CD4-positive, alpha-beta T cell treated with Interleukin-2 at 100 ng/mL for 4 hours (primary cell): ENCODE measurements around the gene GAMT.

Source experiments
- DNase-seq: peaks from one replicate; pipeline ENCODE4 v3.0.0-alpha.2; 2020; ENCODE audit warnings: low spot score

GAMT gene

GRCh38 chr19:1418496-1418775, 17.1 kb upstream of the GAMT start:
- DNase-seq, result no peak

DNA sequence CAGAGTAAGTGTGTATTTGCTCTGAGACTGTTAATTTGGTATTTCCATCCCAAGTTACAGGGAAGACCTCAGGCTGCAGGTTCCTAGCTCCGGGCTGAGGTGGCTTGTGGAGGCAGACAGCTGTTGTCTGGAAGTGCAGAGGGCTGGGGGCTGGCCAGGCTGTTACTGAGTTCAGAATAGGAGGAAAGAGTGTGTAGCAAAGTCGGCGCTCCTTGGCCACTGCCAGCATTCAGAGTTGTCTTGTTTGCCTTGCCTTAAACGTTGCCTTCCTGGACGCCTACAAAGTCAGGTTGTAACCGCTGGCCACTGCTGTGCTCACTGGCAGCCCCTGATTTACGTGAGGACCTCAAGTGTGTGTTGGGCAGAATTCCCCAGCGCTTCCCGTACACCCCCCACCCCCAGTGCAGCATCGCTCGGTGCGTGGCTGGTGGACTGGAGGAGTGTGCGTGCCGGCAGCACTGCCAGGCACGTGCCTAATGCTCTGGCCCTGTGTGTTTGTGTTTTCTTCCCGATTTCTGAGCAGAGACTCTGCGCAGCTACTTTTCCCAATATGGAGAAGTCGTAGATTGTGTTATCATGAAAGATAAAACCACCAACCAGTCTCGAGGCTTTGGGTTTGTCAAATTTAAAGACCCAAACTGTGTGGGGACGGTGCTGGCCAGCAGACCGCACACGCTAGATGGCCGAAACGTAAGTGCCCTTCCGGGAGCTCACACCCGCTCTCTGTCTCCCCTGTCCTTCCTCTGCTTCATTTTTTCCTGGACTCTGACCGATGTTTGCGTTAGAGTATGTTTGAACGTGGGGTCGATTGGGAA, 16.5 kb upstream of the GAMT start:
- DNase-seq, result no peak

DNA sequence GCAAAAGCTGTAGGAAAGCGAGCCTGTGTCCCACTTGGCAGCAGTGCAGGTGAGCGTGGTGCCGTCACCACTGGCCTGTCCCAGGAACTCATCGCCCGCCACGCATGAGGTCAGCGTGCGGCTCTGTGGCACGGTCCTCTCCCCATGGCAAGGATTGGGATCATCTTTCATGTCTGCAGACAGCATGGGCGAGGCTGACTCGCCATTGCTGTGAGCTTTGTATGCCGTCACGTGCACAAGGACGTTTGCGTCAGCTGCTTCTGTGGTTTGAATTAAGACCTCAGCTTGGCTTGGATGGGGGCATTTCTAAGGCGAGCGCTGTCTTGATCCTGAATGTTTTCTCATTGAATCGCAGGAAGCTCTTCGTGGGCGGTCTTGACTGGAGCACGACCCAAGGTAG, 15.8 kb upstream of the GAMT start:
- no peak for DNase-seq

GRCh38 chr19:1416014-1416841, 14.9 kb upstream of the GAMT start:
- DNase-seq, result no peak

- no peak for DNase-seq
These were observed 11.9 kb upstream of the GAMT start for GRCh38 chr19:1412995-1413800.

GRCh38 chr19:1412323-1412923, 11.1 kb upstream of the GAMT start:
- DNase-seq, result no peak

DNA sequence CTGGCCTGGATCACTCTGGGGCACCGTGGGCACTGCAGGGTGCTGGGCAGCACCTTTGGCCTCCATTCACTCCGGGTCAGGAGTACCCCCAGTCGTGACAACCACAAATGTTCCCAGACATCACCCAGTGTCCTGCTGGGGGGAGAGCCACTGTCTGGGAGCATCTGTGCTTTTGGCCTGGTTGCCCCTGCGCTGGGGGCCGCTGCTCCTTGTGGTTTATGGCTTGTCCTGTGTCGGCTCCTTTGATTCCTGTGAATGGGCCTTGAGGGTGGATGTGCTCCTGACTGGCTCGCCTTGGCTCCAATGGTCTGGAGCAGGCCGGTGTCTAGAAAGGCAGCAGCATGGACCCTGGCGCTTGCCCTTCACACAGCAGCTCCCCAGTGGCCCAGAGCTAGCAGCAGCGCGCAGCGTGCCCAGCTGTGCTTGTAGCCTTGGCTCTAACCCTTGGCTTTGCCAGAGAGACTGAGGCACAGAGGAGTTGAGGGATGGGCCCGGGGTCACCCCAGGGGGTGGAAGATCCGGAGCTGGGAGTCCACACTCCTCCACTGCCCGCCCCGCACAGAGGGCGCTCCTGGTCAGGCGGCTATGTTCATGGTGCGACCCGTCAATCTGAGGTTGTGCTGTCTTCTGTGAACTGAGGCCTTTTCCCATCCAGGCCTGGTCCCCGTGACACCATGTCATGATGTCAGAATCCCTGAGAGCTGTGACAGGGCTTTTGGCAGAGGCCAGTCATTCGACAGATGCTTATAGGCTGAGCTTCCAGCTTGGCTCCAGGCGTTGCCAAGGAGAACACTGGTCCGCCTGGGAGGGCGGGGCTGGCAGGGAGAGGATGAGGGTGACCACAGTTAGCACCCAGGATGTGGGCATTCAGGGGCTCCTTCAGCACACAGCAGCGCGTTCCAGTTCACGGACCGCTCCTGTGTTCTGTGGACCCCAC, 10.2 kb upstream of the GAMT start:
- peak; percentile 22 for DNase-seq

DNA sequence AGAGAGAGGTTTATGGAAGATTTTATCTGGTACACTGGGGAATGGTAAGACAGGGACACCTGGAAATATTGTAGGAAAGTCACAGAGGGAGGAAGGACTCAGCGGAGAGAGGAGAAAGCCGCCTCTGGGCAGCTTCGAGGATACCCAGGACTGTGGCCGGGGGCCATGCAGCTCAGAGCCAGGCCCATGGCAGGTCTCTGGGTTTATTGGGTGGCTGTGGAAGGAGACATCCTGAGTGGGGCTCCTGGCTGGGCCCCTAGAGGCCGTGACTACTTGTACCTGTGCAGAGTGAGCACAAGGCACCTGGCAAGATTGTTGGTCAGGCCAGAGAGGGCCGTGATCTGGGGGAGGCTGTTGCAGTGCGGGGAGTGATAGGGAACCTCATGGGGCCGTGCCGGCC, 9.4 kb upstream of the GAMT start:
- no peak for DNase-seq

- DNase-seq, result no peak
These were observed 8.9 kb upstream of the GAMT start for GRCh38 chr19:1410136-1410786.

- DNase-seq, result no peak
These were observed 8.1 kb upstream of the GAMT start for GRCh38 chr19:1409204-1410005.

- peak; percentile 66 for DNase-seq
These were observed 7.2 kb upstream of the GAMT start for GRCh38 chr19:1408300-1409203.

DNA sequence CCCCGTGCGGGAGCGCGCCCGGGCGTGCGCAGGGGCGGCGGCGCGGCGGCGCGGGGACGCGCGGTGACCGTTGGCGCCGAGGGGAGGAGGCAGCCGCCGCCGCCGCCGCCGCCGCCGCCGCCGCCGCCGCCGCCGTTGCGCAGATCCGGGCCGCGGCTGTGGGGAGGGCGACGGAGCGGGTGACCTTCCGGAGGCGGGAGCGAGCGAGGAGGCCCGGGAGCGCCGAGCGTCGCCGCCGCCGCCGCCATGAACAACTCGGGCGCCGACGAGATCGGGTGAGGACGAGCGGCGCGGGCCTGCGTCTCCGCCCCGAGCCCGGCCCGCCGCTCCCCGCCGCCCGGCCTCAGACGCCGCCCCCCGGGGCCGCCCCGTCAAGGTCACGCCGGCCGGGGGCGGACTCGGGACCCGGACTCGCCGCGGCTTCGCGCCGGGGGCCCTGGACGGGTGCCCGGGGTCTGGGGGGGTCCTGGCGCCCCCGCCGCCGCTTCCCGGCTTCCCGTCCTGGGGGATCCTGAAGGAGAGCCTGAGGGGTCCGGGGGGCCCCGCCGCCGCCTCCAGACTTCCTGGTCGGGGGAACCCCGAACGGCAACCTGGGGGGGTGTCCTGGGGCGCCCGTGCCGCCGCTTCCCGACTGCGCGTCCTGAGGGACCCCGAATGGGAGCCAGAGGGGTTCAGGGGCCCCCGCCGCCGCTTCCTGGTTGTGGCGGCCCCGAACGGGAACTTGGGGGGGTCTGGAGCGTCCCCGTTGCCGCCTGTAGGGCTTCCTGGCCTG, 6.4 kb upstream of the GAMT start, which contains the start of gene DAZAP1:
TSS of gene DAZAP1 (plus strand) at position 59 of the 772 bp plus-strand sequence. CDS start at position 247, 188 bp downstream.
- no peak for DNase-seq

DNA sequence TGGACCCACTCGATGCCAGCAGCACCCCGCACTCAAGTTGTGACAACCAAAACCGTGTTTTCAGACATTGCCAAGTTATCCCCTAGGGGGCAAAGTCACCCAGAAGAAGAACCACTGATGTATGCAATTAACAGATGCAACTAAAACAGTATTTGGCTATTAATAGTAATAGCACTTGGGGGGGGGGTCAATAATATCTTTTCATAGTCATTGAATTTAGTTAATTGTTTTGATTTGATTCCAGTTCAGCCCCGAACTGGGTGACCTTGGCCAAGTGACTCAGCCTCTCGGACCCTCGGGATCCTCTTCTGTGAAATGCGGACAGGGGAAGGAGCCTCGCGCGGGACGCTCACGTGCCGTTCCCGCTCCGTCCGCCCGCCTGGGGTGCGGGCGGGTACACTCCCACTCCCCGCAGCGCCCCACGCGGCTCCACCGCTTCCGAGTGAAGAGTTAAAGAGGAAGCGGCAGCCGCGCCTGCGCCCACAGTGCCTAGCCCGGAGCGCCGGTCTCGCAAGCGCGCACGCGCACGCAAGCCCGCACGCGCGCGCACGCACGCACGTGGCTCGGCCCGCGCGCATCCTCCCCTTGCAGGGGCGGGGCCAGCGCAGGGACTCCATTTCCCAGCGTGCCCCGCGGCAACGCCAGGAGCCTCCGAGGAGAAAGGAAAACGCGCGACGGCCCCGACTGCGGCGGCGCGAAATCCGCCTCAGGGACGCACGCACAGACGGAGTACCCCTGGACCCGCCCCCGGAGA, 5.6 kb upstream of the GAMT start:
- peak; percentile 99 for DNase-seq

- DNase-seq, result no peak
These were observed 1.2 kb upstream of the GAMT start for GRCh38 chr19:1402411-1403070.

DNA sequence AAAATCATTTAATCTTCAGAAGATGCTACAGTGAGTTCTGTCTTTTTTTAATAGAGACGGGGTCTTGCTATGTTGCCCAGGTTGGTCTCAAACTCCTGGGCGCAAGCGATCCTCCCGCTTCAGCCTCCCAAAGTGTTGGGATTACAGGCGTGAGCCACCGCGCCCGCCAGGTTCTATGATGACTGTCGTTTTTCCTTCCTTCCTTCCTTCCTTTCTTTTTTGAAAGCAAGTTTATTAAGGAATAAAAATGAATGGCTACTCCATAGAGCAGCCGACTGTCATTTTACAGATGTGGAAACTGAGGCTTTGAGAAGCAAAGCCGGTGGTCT, 511 bp upstream of the GAMT start:
- no peak for DNase-seq

DNA sequence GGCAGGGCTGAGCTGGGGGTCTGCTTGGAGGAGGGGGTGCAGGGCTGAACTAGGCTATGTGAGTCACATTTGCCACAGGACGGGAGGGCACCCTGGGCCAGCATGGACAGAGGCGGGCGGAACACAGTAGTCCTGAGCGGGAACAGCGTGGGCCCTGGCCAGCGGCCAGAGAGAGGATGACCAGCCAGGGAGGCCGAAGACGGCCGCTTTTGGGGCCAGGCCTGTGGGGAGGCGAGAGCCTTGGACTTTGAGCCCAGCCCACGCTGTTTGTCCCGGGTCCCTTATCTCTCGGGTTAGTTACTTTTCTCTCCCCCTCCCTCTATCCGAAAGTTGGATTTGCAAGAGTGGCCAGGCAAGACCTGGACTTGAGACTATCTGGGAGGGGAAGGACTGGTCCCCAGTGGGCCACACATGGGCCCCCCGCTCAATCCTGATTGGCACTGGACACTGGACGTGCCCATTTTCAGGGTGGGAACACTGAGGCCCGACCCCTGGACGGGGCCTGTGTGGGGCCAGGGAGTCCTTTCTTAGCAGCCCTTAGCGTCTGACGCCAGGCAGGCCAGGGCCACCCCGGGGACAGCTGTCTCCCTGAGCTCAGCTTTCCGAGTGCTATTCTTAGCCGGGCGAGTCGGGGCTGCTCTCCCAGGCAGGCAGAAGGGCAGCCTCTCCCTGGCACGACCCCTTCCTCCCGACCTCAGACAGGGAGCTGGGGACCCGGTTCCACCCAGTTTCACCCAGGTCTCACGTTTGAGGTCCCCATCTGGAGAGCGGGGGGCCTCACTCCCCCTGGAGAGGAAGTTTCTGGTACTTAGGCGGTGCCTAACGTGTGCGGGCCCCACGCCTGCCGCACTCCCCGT, 833 bp downstream of the GAMT start:
- DNase-seq, result no peak
